Stomach (tissue), 9 donors: ENCODE data around the gene HLCS. TPM values are rescaled to one million over a fixed set of nuclear protein-coding genes. Genes with fewer than 3 reads are reported as not detected.

Experiments
- DNase-seq, 2 donors: peaks; one replicate each; pipeline versions ENCODE4 v3.0.0 to v3.0.0-alpha.2; 2013 to 2019
- H3K27ac ChIP-seq, 5 donors: fragments of 200-600 bp in 4 of 5; sonication (generic) in 4 of 5; one replicate each; pipeline ENCODE4 v1.5.1; 2013 to 2019; ENCODE audit warnings: mild to moderate bottlenecking in 1 of 5, moderate library complexity in 1 of 5
- H3K27me3 ChIP-seq, 3 donors: fragments of 200-600 bp; sonication (generic); one replicate each; pipeline ENCODE4 v1.5.1; 2017 to 2019; ENCODE audit warnings: mixed run types in 1 of 3
- H3K36me3 ChIP-seq, 4 donors: fragments of 200-600 bp; sonication (generic); 1 replicate in 3 of 4; 2 replicates in 1 of 4; pipeline ENCODE4 v1.5.1; 2016 to 2019
- H3K4me1 ChIP-seq, 4 donors: fragments of 200-600 bp; sonication (generic); one replicate each; pipeline ENCODE4 v1.5.1; 2016 to 2019
- H3K4me3 ChIP-seq, 4 donors: fragments of 200-600 bp; sonication (generic) in 3 of 4; one replicate each; pipeline ENCODE4 v1.5.1; 2016 to 2019; ENCODE audit warnings: mild to moderate bottlenecking in 1 of 4
- H3K9me3 ChIP-seq, 4 donors: fragments of 200-600 bp; sonication (generic); one replicate each; pipeline ENCODE4 v1.5.1; 2016 to 2019
- EP300 ChIP-seq: sonication (generic); formaldehyde crosslinking; IDR thresholded peaks from one replicate; pipeline ENCODE4 v1.6.1; 2017; ENCODE audit warnings: antibody characterized with exemption
- POLR2A ChIP-seq, 4 donors: fragments of 450-650 bp; IDR thresholded peaks; one replicate each; pipeline ENCODE4 v1.6.1; 2016; ENCODE audit warnings: antibody characterized with exemption in 4 of 4, control low read depth in 2 of 4, mild to moderate bottlenecking in 1 of 4, moderate library complexity in 1 of 4
- POLR2AphosphoS5 ChIP-seq, 3 donors: sonication (generic); formaldehyde crosslinking; IDR thresholded peaks; one replicate each; pipeline ENCODE4 v1.6.1; 2016; ENCODE audit warnings: antibody characterized with exemption in 3 of 3
- WGBS, 5 donors: extraction: QIAGEN DNeasy Blood & Tissue Kit in 3 of 5; methylation state at CpG; one replicate each; pipeline versions ENCODE4 v1.1.5 to v1.1.7; 2013 to 2018; 5-methylcytosine and 5-hydroxymethylcytosine counted together
- intact Hi-C: fragments of 100-400 bp; cut with DNase I; formaldehyde crosslinking; loops from one replicate; pipeline ENCODE4 v1.15.1; 2023; ENCODE audit warnings: low total_unique reads
- polyA plus RNA-seq, 3 donors: library from polyadenylated mRNA; stranded (reverse); fragments of 200-250 nt; gene quantifications; one replicate each; pipeline ENCODE4 v1.2.3, GENCODE V29; 2013
- total RNA-seq, 5 donors: library from RNA; depleted of rRNA; stranded (reverse); fragments of >200 nt; gene quantifications; one replicate each; pipeline versions ENCODE4 v1.1.0 to v1.2.3, GENCODE V29; 2014 to 2016
- TF ChIP-seq, protein P1 (sequence below), 7 experiments: fragments of 450-650 bp in 4 of 7; fragments of 200-600 bp in 3 of 7; sonication (generic) in 3 of 7; IDR thresholded peaks; one replicate each; pipeline ENCODE4 v1.5.1; 2016 to 2019; ENCODE audit warnings: antibody characterized with exemption in 7 of 7, control low read depth in 2 of 7, mild to moderate bottlenecking in 1 of 7
- donor health status: healthy with polysubstance abuse.
- donor health status: Bipolar disorder and iron deficiency.
- donor health status: healthy.

Gene HLCS
- total and polyA plus RNA-seq, 8 donors = 2.3 to 35.1 (median 13.9) TPM

DNA sequence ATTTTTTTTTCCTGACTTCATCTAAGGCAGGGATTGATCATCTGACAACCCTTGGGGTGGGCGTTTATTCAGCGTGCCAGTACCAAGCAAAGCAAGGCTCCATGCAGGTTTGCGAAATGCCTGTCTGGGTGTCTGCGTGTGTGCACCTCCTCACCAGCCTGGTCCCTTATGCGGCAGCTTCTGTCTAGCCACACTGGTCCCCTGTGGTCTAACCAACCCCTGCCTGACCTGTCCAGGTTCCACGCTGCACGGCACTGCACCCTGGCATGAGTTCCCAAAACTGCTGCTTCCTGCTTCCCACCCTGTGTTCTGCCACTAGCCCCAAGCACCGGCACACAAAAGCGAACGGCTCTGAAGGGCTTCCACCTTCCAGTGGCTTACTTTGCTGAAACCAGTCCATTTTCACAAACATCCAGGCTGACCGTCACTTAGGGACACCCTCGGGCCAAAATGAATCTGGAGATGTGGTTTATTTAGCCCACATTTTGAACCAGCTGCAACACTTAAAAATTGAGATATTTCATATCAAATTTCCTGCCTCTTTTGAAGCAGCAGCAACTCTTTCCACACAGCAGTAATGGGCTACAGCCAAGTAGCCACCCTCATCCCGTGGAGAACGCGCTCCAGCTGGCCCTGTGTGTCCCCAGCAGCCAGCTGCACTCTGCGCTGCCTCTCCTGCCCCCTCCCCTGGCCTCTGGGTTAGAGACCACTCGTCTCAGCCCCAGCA, 55.7 kb downstream of the HLCS start:
- Histone ChIP-seq H3K9me3 (no peaks in the 10 kb centered on the region), H3K27ac (no peak overlapping the region), H3K36me3 (no peaks in the 10 kb centered on the region), H3K4me1 (peaks cover 0 to 16% (median 0%) of the 10 kb centered on the region in 4 donors), H3K27me3 (no peaks in the 10 kb centered on the region), H3K4me3 (no peak overlapping the region)
- peak in 1 of 2 donors; percentile 61 for DNase-seq
- intact Hi-C loops = no loop called here
- TF ChIP-seq, protein P1, sequence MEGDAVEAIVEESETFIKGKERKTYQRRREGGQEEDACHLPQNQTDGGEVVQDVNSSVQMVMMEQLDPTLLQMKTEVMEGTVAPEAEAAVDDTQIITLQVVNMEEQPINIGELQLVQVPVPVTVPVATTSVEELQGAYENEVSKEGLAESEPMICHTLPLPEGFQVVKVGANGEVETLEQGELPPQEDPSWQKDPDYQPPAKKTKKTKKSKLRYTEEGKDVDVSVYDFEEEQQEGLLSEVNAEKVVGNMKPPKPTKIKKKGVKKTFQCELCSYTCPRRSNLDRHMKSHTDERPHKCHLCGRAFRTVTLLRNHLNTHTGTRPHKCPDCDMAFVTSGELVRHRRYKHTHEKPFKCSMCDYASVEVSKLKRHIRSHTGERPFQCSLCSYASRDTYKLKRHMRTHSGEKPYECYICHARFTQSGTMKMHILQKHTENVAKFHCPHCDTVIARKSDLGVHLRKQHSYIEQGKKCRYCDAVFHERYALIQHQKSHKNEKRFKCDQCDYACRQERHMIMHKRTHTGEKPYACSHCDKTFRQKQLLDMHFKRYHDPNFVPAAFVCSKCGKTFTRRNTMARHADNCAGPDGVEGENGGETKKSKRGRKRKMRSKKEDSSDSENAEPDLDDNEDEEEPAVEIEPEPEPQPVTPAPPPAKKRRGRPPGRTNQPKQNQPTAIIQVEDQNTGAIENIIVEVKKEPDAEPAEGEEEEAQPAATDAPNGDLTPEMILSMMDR (IDR thresholded peaks at IDR 0.05) = no peak
- WGBS, 5 donors = 80 to 89% (median 84%) methylated on average over 17 of the region's 17 CpGs

DNA sequence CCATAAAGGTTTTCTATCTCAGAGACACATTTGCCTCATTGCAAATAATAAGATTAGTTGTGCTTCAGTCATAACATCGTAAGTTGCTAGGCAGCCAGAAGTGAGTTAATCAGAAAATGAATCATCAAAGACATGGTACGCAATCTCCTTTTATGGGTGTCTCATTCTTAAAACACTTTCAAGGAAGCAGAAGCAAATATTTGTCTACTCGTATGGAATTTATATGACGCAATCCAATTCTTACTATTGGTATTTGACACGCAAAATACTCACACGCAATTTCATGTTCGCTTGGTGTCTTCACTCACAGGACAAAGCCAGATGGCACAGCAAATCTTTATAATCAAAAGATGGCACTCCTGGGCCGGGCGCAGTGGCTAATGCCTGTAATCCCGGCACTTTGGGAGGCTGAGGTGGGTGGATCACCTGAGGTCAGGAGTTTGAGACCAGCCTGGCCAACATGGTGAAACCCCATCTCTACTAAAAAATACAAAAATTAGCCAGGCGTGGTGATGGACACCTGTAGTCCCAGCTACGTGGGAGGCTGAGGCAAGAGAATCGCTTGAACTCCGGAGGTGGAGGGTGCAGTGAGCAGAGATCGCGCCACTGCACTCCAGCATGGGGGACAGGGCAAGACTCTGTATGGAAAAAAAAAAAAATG, 56.4 kb downstream of the HLCS start:
- no peaks in the 10 kb centered on the region for H3K9me3 ChIP-seq
- no peak overlapping the region for H3K4me3 ChIP-seq
- TF ChIP-seq POLR2AphosphoS5 (IDR thresholded peaks at IDR 0.05) (peak in 1 of 3 donors; percentile 30), EP300 (no peak), POLR2A (IDR thresholded peaks at IDR 0.05) (no peak)
- TF ChIP-seq, protein P1 (IDR thresholded peaks at IDR 0.05) = no peak
- WGBS, 5 donors = 63 to 83% (median 69%) methylated on average over 16 of the region's 16 CpGs
- no peak overlapping the region for H3K27ac ChIP-seq
- intact Hi-C loops = no loop called here
- no peaks in the 10 kb centered on the region for H3K36me3 ChIP-seq
- peaks cover 0 to 16% (median 0%) of the 10 kb centered on the region in 4 donors for H3K4me1 ChIP-seq
- H3K27me3 ChIP-seq = no peaks in the 10 kb centered on the region
- peak in 1 of 2 donors; percentile 83 for DNase-seq

DNA sequence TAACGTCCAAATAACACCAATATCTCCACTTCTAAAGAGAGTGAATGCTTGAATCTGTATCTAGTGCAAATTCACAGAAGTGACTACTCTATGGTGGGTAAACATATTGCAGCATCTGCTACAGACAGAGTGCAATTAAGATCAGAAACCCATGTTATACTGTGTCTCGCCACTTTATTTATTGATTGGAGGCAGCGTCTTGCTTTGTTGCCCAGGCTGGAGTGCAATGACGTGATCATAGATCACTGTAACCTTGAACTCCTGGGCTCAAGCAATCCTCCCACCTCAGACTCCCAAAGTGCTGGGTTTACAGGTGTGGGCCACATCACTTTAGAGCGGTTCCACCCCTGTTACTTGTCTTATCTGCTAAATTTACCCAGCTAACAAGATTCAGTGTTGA, 57.0 kb downstream of the HLCS start:
- no peak overlapping the region for H3K4me3 ChIP-seq
- H3K9me3 ChIP-seq = no peaks in the 10 kb centered on the region
- TF ChIP-seq POLR2A (IDR thresholded peaks at IDR 0.05) = no peak
- TF ChIP-seq POLR2AphosphoS5 (IDR thresholded peaks at IDR 0.05) = no peak
- TF ChIP-seq EP300 = no peak
- TF ChIP-seq, protein P1 (IDR thresholded peaks at IDR 0.05) = no peak
- H3K4me1 ChIP-seq = peaks cover 0 to 16% (median 0%) of the 10 kb centered on the region in 4 donors
- DNase-seq = no peak
- H3K27me3 ChIP-seq = no peaks in the 10 kb centered on the region
- H3K27ac ChIP-seq = no peak overlapping the region
- WGBS, 5 donors = 69 to 85% (median 73%) methylated on average over 5 of the region's 5 CpGs
- no peaks in the 10 kb centered on the region for H3K36me3 ChIP-seq
- intact Hi-C loops = no loop called here

DNA sequence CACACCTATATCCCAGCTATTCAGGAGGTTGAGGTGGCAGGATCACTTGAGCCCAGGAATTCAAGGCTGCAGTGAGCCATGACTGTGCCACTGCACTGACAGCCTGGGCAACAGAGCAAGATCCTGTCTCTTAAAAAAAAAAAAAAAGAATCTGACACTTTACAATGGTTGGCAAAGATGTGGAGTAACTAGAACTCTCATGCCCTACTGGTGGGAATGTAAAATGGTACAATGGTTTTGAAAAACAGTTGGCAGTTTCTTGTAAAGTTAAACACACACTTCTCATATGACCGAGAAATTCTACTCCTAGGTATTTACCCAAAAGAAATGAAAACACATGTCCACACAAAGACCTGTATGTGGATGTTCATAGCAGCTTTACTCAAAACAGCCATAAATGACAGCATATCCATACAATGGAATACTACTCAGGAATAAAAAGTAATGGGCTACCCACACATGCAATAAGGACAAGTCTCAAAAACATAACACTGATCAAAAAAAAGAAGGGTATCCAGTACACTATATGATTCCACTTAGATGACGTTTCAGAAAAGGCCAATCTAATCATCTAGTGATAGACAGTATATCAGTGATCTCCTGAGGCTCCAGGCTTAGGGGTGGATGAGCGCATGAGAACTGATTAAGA, 58.1 kb downstream of the HLCS start:
- no peaks in the 10 kb centered on the region for H3K36me3 ChIP-seq

More for the DNA sequence above, 58.1 kb downstream of the HLCS start:
- 78 to 88% (median 82%) methylated on average over 3 of the region's 3 CpGs for WGBS, 5 donors
- intact Hi-C loops = no loop called here
- no peak for TF ChIP-seq POLR2AphosphoS5 (IDR thresholded peaks at IDR 0.05)
- no peaks in the 10 kb centered on the region for H3K27me3 ChIP-seq
- no peak for DNase-seq
- peaks cover 0 to 16% (median 0%) of the 10 kb centered on the region in 4 donors for H3K4me1 ChIP-seq
- H3K4me3 ChIP-seq = no peak overlapping the region
- H3K27ac ChIP-seq = no peak overlapping the region
- H3K9me3 ChIP-seq = no peaks in the 10 kb centered on the region
